H9 (cell line): ENCODE measurements around the gene UQCC2. TPM values are rescaled to one million over a fixed set of nuclear protein-coding genes. Genes with fewer than 3 reads are reported as not detected.
A peak's percentile ranks its signal among the peaks of the same experiment; 100 is the strongest.

Experiments used
- DNase-seq: peaks from one replicate; pipeline ENCODE4 v3.0.0-alpha.2; 2017
- H2AFZ ChIP-seq: one replicate; pipeline ENCODE4 v1.6.1; 2013; ENCODE audit warnings: mild to moderate bottlenecking, low read length, control low read depth, moderate library complexity
- H2AK5ac ChIP-seq: 2 replicates; pipeline ENCODE4 v1.6.1; 2013; ENCODE audit warnings: low read length, control low read depth, mixed read lengths; ENCODE audit not compliant: insufficient read length
- H2BK120ac ChIP-seq: one replicate; pipeline ENCODE4 v1.6.1; 2013; ENCODE audit warnings: low read depth, mild to moderate bottlenecking, low read length, control low read depth, inconsistent platforms; ENCODE audit not compliant: poor library complexity, severe bottlenecking
- H2BK12ac ChIP-seq: 2 replicates; pipeline ENCODE4 v1.6.1; 2013; ENCODE audit warnings: low read length, control low read depth, mixed read lengths, low read depth; ENCODE audit not compliant: insufficient read length
- H2BK15ac ChIP-seq: 2 replicates; pipeline ENCODE4 v1.6.1; 2013; ENCODE audit warnings: low read depth, low read length, control low read depth
- H2BK20ac ChIP-seq: one replicate; pipeline ENCODE4 v1.6.1; 2013; ENCODE audit warnings: low read depth, mild to moderate bottlenecking, low read length, control low read depth, inconsistent platforms; ENCODE audit not compliant: poor library complexity, severe bottlenecking
- H2BK5ac ChIP-seq: 2 replicates; pipeline ENCODE4 v1.6.1; 2013; ENCODE audit warnings: low read length, control low read depth, mixed read lengths; ENCODE audit not compliant: insufficient read length
- H3K14ac ChIP-seq: 2 replicates; pipeline ENCODE4 v1.6.1; 2013; ENCODE audit warnings: low read length, control low read depth; ENCODE audit not compliant: insufficient read depth
- H3K18ac ChIP-seq: 2 replicates; pipeline ENCODE4 v1.6.1; 2013; ENCODE audit warnings: low read depth, mild to moderate bottlenecking, mixed read lengths, low read length, control low read depth; ENCODE audit not compliant: insufficient read length
- H3K23ac ChIP-seq: 2 replicates; pipeline ENCODE4 v1.6.1; 2013; ENCODE audit warnings: low read length, control low read depth, mixed read lengths, low read depth; ENCODE audit not compliant: insufficient read length
- H3K23me2 ChIP-seq: 2 replicates; pipeline ENCODE4 v1.6.1; 2013; ENCODE audit warnings: low read depth, mild to moderate bottlenecking, mixed read lengths, low read length, control low read depth; ENCODE audit not compliant: insufficient read length, poor library complexity, severe bottlenecking
- H3K27ac ChIP-seq: 2 replicates; pipeline ENCODE4 v1.5.1; 2013; ENCODE audit warnings: low read length, control low read depth, mixed read lengths, low read depth; ENCODE audit not compliant: insufficient read length
- H3K27me3 ChIP-seq: 2 replicates; pipeline ENCODE4 v1.6.1; 2013; ENCODE audit warnings: low read length, control low read depth, inconsistent platforms; ENCODE audit not compliant: insufficient read depth
- H3K4ac ChIP-seq: 2 replicates; pipeline ENCODE4 v1.6.1; 2013; ENCODE audit warnings: low read depth, mild to moderate bottlenecking, control low read depth, inconsistent platforms, low read length, moderate library complexity
- H3K4me1 ChIP-seq: 2 replicates; pipeline ENCODE4 v1.6.1; 2013; ENCODE audit warnings: low read length, control low read depth, inconsistent platforms; ENCODE audit not compliant: insufficient read depth
- H3K4me2 ChIP-seq: 2 replicates; pipeline ENCODE4 v1.6.1; 2013; ENCODE audit warnings: low read length, control low read depth, mixed read lengths; ENCODE audit not compliant: insufficient read length, insufficient read depth
- H3K56ac ChIP-seq: 2 replicates; pipeline ENCODE4 v1.6.1; 2013; ENCODE audit warnings: low read depth, mild to moderate bottlenecking, mixed read lengths, low read length, control low read depth; ENCODE audit not compliant: insufficient read length
- H3K79me1 ChIP-seq: 2 replicates; pipeline ENCODE4 v1.6.1; 2013; ENCODE audit warnings: low read depth, mild to moderate bottlenecking, moderate library complexity, low read length, control low read depth, inconsistent platforms; ENCODE audit not compliant: insufficient read depth, poor library complexity, severe bottlenecking
- H3K79me2 ChIP-seq: 2 replicates; pipeline ENCODE4 v1.6.1; 2013; ENCODE audit warnings: low read length, control low read depth, inconsistent platforms; ENCODE audit not compliant: insufficient read depth
- H3K9ac ChIP-seq: 2 replicates; pipeline ENCODE4 v1.6.1; 2013; ENCODE audit warnings: low read length, control low read depth, mixed read lengths; ENCODE audit not compliant: insufficient read length; ENCODE audit errors: extremely low read depth
- H3K9me3 ChIP-seq: one replicate; pipeline ENCODE4 v1.6.1; 2013; ENCODE audit warnings: low read depth, low read length, inconsistent platforms; ENCODE audit not compliant: control insufficient read depth
- H3T11ph ChIP-seq: one replicate; pipeline ENCODE4 v1.6.1; 2013; ENCODE audit warnings: mild to moderate bottlenecking, low read length, control low read depth, inconsistent platforms
- H4K20me1 ChIP-seq: one replicate; pipeline ENCODE4 v1.6.1; 2013; ENCODE audit not compliant: control insufficient read depth, insufficient read length, insufficient read depth
- H4K5ac ChIP-seq: 2 replicates; pipeline ENCODE4 v1.6.1; 2013; ENCODE audit warnings: low read depth, mild to moderate bottlenecking, mixed read lengths, low read length, control low read depth; ENCODE audit not compliant: insufficient read length
- H4K8ac ChIP-seq: replicated peaks from 2 replicates; pipeline ENCODE4 v1.6.1; 2013; ENCODE audit warnings: low read length, control low read depth, mixed read lengths, low read depth; ENCODE audit not compliant: insufficient read length
- H4K91ac ChIP-seq: 2 replicates; pipeline ENCODE4 v1.6.1; 2013; ENCODE audit warnings: low read depth, mild to moderate bottlenecking, moderate library complexity, mixed read lengths, low read length, control low read depth; ENCODE audit not compliant: insufficient read length
- H3K27ac Mint-ChIP-seq, 3 experiments: 2 replicates in 2 of 3; 3 replicates in 1 of 3; pipeline ENCODE4 v1.8.0; 2020 to 2021; ENCODE audit warnings: mixed read lengths in 3 of 3, mild to moderate bottlenecking in 1 of 3, moderate library complexity in 1 of 3
- H3K27me3 Mint-ChIP-seq: 2 replicates; pipeline ENCODE4 v1.8.0; 2021; ENCODE audit warnings: low read depth, mild to moderate bottlenecking, moderate library complexity, mixed read lengths
- H3K36me3 Mint-ChIP-seq, 3 experiments: 2 replicates in 2 of 3; 3 replicates in 1 of 3; pipeline ENCODE4 v1.8.0; 2020 to 2021; ENCODE audit warnings: low read depth in 3 of 3, mixed read lengths in 3 of 3; ENCODE audit not compliant: insufficient read depth in 1 of 3
- H3K4me1 Mint-ChIP-seq, 2 experiments: 2 replicates each; pipeline ENCODE4 v1.8.0; 2020; ENCODE audit warnings: mixed read lengths in 2 of 2
- H3K4me3 Mint-ChIP-seq, 2 experiments: 2 replicates in 1 of 2; 3 replicates in 1 of 2; pipeline ENCODE4 v1.8.0; 2020 to 2021; ENCODE audit warnings: mild to moderate bottlenecking in 2 of 2, mixed read lengths in 2 of 2, moderate library complexity in 1 of 2
- H3K9me3 Mint-ChIP-seq, 2 experiments: 2 replicates in 1 of 2; 3 replicates in 1 of 2; pipeline ENCODE4 v1.8.0; 2020; ENCODE audit warnings: mild to moderate bottlenecking in 2 of 2, mixed read lengths in 2 of 2, moderate library complexity in 1 of 2
- WGBS: extraction: QIAGEN DNeasy Blood & Tissue Kit; methylation state at CpG from one replicate; pipeline ENCODE4 v1.1.7; 2013; ENCODE audit warnings: missing lambda C conversion rate, low lambda C conversion rate, mixed read lengths; ENCODE audit not compliant: insufficient read length; ENCODE audit errors: extremely low coverage; 5-methylcytosine and 5-hydroxymethylcytosine counted together
- total RNA-seq: library from RNA; stranded (reverse); gene quantifications from 2 replicates; pipeline ENCODE4 v1.2.1, GENCODE V29; 2021
- TF ChIP-seq, protein P1 (sequence below): fragments of 200-600 bp; sonication (generic); conservative IDR thresholded peaks from 3 replicates; pipeline ENCODE4 v1.8.0; 2021; ENCODE audit warnings: antibody characterized with exemption, mild to moderate bottlenecking

Gene UQCC2
- total RNA-seq, 1 experiment from 2014 or later: 140 TPM

GRCh38 chr6:33684428-33684896, 27.0 kb downstream of the UQCC2 start:
- no peak overlapping the region for H4K5ac ChIP-seq
- no peaks in the 10 kb centered on the region for H3K79me2 ChIP-seq
- H2BK5ac ChIP-seq: no peak overlapping the region
- no peaks in the 10 kb centered on the region for H4K20me1 ChIP-seq
- no peak overlapping the region for H2AFZ ChIP-seq
- H2AK5ac ChIP-seq: no peak overlapping the region
- H4K91ac ChIP-seq: no peak overlapping the region
- H3K27ac Mint-ChIP-seq: peak overlapping the region in 1 of 3 experiments; percentile 28; a peak in 1 of 7 replicates
- no peak overlapping the region for H3K4me2 ChIP-seq
- no peaks in the 10 kb centered on the region for H3K9me3 ChIP-seq
- H3K14ac ChIP-seq: no peak overlapping the region
- no peak overlapping the region for H3K18ac ChIP-seq
- no peak overlapping the region for H2BK20ac ChIP-seq
- H3K27ac ChIP-seq: no peak overlapping the region
- TF ChIP-seq, protein P1, sequence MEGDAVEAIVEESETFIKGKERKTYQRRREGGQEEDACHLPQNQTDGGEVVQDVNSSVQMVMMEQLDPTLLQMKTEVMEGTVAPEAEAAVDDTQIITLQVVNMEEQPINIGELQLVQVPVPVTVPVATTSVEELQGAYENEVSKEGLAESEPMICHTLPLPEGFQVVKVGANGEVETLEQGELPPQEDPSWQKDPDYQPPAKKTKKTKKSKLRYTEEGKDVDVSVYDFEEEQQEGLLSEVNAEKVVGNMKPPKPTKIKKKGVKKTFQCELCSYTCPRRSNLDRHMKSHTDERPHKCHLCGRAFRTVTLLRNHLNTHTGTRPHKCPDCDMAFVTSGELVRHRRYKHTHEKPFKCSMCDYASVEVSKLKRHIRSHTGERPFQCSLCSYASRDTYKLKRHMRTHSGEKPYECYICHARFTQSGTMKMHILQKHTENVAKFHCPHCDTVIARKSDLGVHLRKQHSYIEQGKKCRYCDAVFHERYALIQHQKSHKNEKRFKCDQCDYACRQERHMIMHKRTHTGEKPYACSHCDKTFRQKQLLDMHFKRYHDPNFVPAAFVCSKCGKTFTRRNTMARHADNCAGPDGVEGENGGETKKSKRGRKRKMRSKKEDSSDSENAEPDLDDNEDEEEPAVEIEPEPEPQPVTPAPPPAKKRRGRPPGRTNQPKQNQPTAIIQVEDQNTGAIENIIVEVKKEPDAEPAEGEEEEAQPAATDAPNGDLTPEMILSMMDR: no peak
- no peak overlapping the region for H3K4ac ChIP-seq
- no peak overlapping the region for H3K23ac ChIP-seq
- H3K79me1 ChIP-seq: no peaks in the 10 kb centered on the region
- DNase-seq: no peak
- no peaks in the 10 kb centered on the region for H3K27me3 ChIP-seq
- H3K9me3 Mint-ChIP-seq: no peaks in the 10 kb centered on the region
- peaks cover 32 to 86% (median 84%) of the 10 kb centered on the region in 3 experiments; a peak in 6 of 7 replicates for H3K36me3 Mint-ChIP-seq
- no peaks in the 10 kb centered on the region for H3K23me2 ChIP-seq
- no peak overlapping the region for H3K56ac ChIP-seq
- no peak overlapping the region for H4K8ac ChIP-seq
- no peak overlapping the region for H3T11ph ChIP-seq
- no peak overlapping the region for H3K9ac ChIP-seq
- H3K27me3 Mint-ChIP-seq: no peaks in the 10 kb centered on the region
- no peak overlapping the region for H2BK15ac ChIP-seq
- no CpG with 5 or more reads among the region's 16 CpGs for WGBS
- no peak overlapping the region; a peak in 1 of 5 replicates for H3K4me3 Mint-ChIP-seq
- H2BK12ac ChIP-seq: no peak overlapping the region
- no peak overlapping the region for H2BK120ac ChIP-seq
- H3K4me1 ChIP-seq: no peaks in the 10 kb centered on the region
- H3K4me1 Mint-ChIP-seq: no peaks in the 10 kb centered on the region
